HG03045 (cell line): ENCODE measurements around the gene HERC3.

Experiments
- ATAC-seq: cut with Tn5 transposase; IDR thresholded peaks from one replicate; pipeline ENCODE4 v1.9.1; 2021; ENCODE audit warnings: mild to moderate bottlenecking, moderate library complexity; ENCODE audit not compliant: unreplicated experiment

The HERC3 gene

DNA sequence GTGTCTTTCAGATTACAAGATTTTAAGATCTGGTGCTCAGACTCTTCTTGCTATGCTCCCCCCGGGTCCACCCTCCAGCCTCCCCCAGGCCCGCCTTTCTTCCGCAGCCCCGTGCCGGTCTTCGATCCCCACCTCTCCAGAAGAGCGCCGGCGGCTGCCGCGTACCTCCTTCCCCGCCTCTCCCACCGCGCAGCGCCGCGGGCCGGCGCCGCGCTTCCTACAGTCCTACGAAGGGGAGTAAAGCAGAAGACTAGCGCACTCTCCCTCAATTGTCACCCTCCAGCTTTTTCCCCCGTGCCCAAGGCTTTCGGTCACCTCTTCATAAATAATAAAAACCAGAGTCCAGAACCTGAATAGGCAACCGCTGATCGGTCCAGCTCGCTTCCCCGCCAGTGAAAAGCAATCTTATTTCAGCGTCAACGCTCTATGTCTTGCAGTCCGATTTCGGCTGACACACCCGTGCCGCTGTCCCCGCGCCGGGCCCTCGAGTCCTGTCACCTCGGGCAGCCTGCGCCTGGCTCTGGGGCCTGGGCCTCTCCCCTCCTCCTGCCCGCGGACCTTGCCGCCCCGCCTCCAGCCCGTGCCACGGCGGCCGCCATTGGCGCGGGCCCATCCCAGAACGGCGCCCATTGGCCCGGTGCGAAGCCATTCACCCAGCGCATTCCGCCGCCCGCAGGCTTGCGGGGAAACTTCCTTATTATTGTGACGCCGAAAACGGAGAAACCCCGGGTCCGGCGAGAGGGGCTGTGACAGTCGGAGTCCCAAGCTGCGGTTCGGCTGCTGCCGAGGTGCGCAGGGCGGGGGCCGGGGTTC lies at the start of gene HERC3:
Gene HERC3, plus strand, starts transcription at position 694 of the 813 bp plus-strand sequence. CDS start 13,344 bp downstream, outside the sequence.
- peak; percentile 98 for ATAC-seq

DNA sequence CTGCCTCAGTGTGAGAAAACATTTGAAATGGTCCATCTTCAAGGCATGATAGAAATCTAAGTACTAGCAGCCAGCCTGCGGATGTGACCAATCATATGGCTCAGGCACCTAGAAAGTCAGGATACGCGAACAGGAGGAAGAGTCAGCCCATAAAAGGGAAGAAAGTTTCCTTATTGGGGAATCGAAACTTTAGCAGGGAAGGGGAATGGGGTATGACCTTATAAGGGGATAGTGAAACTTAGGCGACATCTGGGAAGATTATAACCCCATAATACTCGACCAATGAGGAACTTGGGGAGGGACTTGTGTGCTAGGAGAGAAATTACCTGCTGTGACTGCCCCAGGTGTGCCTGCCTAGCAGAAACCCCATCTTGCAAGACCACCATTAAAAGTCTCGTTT lies 42.5 kb upstream of the HERC3 start:
- no peak for ATAC-seq

GRCh38 chr4:88567591-88567990 lies 24.7 kb upstream of the HERC3 start:
- no peak for ATAC-seq

DNA sequence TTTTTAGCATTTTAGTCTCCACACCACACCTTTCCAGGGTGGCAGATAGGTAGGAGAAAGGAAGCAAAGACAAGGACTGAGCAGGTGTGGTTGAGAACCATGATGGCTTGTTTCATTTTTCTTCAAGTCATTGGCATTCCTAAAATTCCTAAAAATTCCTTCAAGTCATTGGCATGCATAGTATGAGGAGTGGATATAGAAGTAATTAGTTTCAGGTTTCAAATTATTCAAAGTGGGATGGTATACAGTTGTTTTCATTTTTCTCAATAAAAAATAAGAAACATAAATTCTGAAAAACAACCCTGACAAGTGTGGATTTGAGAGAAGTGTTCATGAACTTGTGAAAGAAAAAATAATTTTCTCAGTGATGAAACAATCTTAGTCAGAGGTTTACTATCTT lies 22.3 kb upstream of the HERC3 start:
- no peak for ATAC-seq

GRCh38 chr4:88573276-88573980 lies 18.9 kb upstream of the HERC3 start:
- ATAC-seq: no peak

- ATAC-seq: no peak
These were observed 18.3 kb upstream of the HERC3 start for GRCh38 chr4:88573995-88574394.

DNA sequence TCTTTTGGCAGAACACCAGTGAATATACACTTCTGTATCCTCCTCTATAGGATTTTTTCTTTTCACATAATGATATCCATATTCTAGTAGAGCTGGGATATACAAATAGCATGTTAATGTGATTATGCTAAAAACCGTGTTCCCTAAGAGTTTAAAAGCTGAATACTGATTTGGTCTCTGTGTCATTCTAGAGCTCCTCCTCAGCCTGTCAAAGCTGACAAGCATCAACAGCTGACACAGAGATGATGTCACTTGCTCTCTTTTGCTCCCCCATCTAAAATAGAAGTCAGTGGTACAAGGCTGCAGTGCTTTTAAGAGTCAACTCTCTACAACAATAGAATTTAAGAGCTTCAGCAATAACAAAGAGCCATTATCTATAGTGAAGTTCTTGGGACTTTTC lies 17.1 kb upstream of the HERC3 start:
- no peak for ATAC-seq

DNA sequence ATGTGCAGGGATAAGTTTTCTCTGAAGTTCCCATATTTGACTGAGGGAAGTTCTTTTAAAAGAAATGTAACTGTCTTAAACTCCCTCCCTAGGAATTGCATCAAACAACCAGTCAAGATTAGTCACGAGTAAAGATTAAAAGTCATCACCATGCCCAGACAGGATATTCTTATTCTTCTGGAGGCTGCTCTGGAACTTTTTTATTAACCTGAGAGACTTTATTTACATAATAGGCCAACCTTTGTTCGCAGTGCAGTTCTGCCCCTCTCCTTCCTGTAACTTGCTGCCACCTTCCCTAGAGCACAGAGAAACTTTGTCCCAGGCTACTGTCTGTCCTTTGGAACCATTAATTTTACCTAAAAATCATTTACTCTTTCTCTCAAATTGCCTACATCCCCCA lies 9.8 kb upstream of the HERC3 start:
- ATAC-seq: no peak

GRCh38 chr4:88583631-88584470 lies 8.4 kb upstream of the HERC3 start:
- no peak for ATAC-seq

GRCh38 chr4:88584471-88584900 lies 7.8 kb upstream of the HERC3 start:
- ATAC-seq: no peak

GRCh38 chr4:88585917-88586316 lies 6.4 kb upstream of the HERC3 start:
- no peak for ATAC-seq

- ATAC-seq: no peak
These were observed 5.0 kb upstream of the HERC3 start for GRCh38 chr4:88587306-88587705.

- peak; percentile 80 for ATAC-seq
These were observed 544 bp downstream of the HERC3 start for GRCh38 chr4:88592600-88593448.

GRCh38 chr4:88597970-88598660 lies 5.8 kb downstream of the HERC3 start:
- ATAC-seq: no peak

GRCh38 chr4:88599298-88599697 lies 7.0 kb downstream of the HERC3 start:
- no peak for ATAC-seq

- ATAC-seq: no peak
These were observed 7.4 kb downstream of the HERC3 start for GRCh38 chr4:88599714-88600113.

DNA sequence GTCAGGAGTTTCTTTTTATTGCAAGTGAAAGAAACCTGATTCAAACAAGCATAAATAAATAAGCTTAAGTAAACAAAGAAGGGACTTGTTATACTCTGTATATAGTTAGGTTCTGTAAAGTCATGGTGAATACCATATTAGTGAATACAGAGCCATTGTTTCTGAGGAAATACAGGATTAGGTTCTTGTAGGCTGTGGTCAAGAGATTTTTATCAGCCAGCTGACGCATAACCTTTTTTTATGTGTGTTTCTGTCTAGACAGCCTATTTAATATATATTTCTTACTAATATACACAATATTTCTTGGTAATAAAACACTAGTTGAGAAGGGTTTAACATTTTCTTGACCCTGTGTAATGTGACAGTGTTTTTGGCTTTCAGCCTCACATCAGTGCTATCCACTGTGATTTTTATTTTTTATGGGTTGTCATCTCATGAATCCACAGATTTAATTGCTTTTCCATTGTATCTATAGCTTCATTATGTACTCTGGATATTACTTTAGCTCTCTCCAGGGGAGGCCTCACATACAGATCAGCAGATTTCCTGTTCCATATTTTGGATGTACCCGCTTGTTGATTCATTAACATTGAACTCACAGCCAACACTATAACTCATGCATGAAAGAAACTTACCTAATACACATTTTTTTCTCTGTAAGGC lies 8.0 kb downstream of the HERC3 start:
- no peak for ATAC-seq

DNA sequence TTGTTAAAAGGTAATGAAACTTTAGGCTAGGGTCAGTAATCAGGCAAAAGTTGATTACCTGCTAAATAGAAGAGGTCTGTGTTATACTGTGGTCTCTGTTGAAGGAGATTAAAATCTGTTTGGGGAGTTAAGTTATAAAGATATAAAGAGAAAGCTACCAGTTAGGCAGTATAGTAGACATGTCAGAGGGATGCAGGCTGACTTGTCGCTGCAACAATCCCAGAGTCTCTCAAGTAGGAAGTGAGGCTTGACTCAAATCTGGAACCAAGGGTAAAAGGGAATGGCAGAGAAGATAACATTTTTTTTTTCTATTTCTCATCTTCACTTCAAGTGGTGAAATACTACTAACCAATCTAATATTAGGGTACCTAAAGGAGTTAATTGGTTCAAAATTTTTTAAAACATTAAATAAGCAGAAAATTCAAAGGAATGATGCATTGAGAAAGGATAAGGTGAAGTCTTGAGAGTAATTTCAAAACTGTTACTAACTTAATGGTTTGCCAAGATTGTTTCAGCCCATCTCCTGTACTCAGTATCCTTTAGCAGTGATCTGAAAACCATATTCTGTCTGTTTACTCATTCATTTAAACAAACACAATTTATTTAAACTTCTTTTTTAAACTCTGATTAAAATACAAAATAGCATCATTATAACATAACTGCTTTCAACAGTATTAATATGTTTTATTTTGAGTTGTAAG lies 12.8 kb downstream of the HERC3 start:
- ATAC-seq: no peak

- no peak for ATAC-seq
These were observed 13.5 kb downstream of the HERC3 start for GRCh38 chr4:88605736-88606135.
